ENCODE measurements around the gene TSHZ3.

The TSHZ3 gene

GRCh38 chr19:31232180-31232579, 117.1 kb downstream of the TSHZ3 start:
- POLR2A ChIA-PET: no interaction called here
- TF ChIP-seq SP1 (IDR thresholded peaks at IDR 0.05) (no peak), LEF1 (IDR thresholded peaks at IDR 0.05; ENCODE audit: borderline replicate concordance) (no peak), PKNOX1 (IDR thresholded peaks at IDR 0.05) (no peak), SUZ12 (IDR thresholded peaks at IDR 0.05) (no peak), ARNT (IDR thresholded peaks at IDR 0.05) (no peak), NFRKB (IDR thresholded peaks at IDR 0.05) (no peak), L3MBTL2 (conservative IDR thresholded peaks at IDR 0.05) (no peak), CTBP1 (IDR thresholded peaks at IDR 0.05; ENCODE audit: borderline replicate concordance) (no peak), HDGF (IDR thresholded peaks at IDR 0.05; ENCODE audit: borderline replicate concordance) (no peak), BHLHE40 (IDR thresholded peaks at IDR 0.05; ENCODE audit: borderline replicate concordance) (no peak), ZNF384 (IDR thresholded peaks at IDR 0.05) (no peak), TARDBP (IDR thresholded peaks at IDR 0.05) (no peak), FOXK2 (IDR thresholded peaks at IDR 0.05) (no peak)
- DNase-seq (ENCODE audit: extremely low spot score): no peak
- CTCF ChIA-PET: no interaction called here

- no peak for TF ChIP-seq LEF1 (IDR thresholded peaks at IDR 0.05; ENCODE audit: borderline replicate concordance)
- no peak for TF ChIP-seq HDGF (IDR thresholded peaks at IDR 0.05; ENCODE audit: borderline replicate concordance)
- no peak for TF ChIP-seq PKNOX1 (IDR thresholded peaks at IDR 0.05)
- TF ChIP-seq FOXK2 (IDR thresholded peaks at IDR 0.05): no peak
- no peak for TF ChIP-seq BHLHE40 (IDR thresholded peaks at IDR 0.05; ENCODE audit: borderline replicate concordance)
- no peak for TF ChIP-seq FOXM1 (IDR thresholded peaks at IDR 0.05; ENCODE audit: borderline replicate concordance)
- no peak for TF ChIP-seq TARDBP (IDR thresholded peaks at IDR 0.05)
- TF ChIP-seq ARNT (IDR thresholded peaks at IDR 0.05): no peak
- TF ChIP-seq SP1 (IDR thresholded peaks at IDR 0.05): no peak
- no peak for TF ChIP-seq CTBP1 (IDR thresholded peaks at IDR 0.05; ENCODE audit: borderline replicate concordance)
- TF ChIP-seq NFRKB (IDR thresholded peaks at IDR 0.05): no peak
- no peak for TF ChIP-seq SUZ12 (IDR thresholded peaks at IDR 0.05)
- no peak for TF ChIP-seq L3MBTL2 (conservative IDR thresholded peaks at IDR 0.05)
- TF ChIP-seq FOXA1 (IDR thresholded peaks at IDR 0.05): no peak
- no peak for TF ChIP-seq ZNF384 (IDR thresholded peaks at IDR 0.05)
- no peak for TF ChIP-seq ELF4 (IDR thresholded peaks at IDR 0.05)
Measured at GRCh38 chr19:31231237-31231636, 118.0 kb downstream of the TSHZ3 start.

GRCh38 chr19:31226151-31226935, 122.9 kb downstream of the TSHZ3 start:
- no peak for TF ChIP-seq ZNF384 (IDR thresholded peaks at IDR 0.05)
- no peak for TF ChIP-seq SUZ12 (IDR thresholded peaks at IDR 0.05)
- TF ChIP-seq ARNT (IDR thresholded peaks at IDR 0.05): no peak
- no peak for TF ChIP-seq FOXM1 (IDR thresholded peaks at IDR 0.05; ENCODE audit: borderline replicate concordance)
- no peak for TF ChIP-seq CTBP1 (IDR thresholded peaks at IDR 0.05; ENCODE audit: borderline replicate concordance)
- TF ChIP-seq SP1 (IDR thresholded peaks at IDR 0.05): no peak
- no peak for TF ChIP-seq HDGF (IDR thresholded peaks at IDR 0.05; ENCODE audit: borderline replicate concordance)
- no peak for TF ChIP-seq NFRKB (IDR thresholded peaks at IDR 0.05)
- no peak for TF ChIP-seq LEF1 (IDR thresholded peaks at IDR 0.05; ENCODE audit: borderline replicate concordance)
- TF ChIP-seq FOXA1 (IDR thresholded peaks at IDR 0.05): no peak
- no peak for TF ChIP-seq TARDBP (IDR thresholded peaks at IDR 0.05)
- no peak for DNase-seq (ENCODE audit: extremely low spot score)
- POLR2A ChIA-PET: no interaction called here
- CTCF ChIA-PET: no interaction called here

More at GRCh38 chr19:31231237-31231636, 118.0 kb downstream of the TSHZ3 start:
- DNase-seq (ENCODE audit: extremely low spot score): no peak
- POLR2A ChIA-PET: no interaction called here
- CTCF ChIA-PET: no interaction called here

Data from HEK293T (cell line).